ENCODE results near the gene TREML1.

- TF ChIP-seq EP300 (IDR thresholded peaks at IDR 0.05): no peak
- TF ChIP-seq, protein P1, sequence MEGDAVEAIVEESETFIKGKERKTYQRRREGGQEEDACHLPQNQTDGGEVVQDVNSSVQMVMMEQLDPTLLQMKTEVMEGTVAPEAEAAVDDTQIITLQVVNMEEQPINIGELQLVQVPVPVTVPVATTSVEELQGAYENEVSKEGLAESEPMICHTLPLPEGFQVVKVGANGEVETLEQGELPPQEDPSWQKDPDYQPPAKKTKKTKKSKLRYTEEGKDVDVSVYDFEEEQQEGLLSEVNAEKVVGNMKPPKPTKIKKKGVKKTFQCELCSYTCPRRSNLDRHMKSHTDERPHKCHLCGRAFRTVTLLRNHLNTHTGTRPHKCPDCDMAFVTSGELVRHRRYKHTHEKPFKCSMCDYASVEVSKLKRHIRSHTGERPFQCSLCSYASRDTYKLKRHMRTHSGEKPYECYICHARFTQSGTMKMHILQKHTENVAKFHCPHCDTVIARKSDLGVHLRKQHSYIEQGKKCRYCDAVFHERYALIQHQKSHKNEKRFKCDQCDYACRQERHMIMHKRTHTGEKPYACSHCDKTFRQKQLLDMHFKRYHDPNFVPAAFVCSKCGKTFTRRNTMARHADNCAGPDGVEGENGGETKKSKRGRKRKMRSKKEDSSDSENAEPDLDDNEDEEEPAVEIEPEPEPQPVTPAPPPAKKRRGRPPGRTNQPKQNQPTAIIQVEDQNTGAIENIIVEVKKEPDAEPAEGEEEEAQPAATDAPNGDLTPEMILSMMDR (IDR thresholded peaks at IDR 0.05): no peak
- no peak for TF ChIP-seq POLR2A (IDR thresholded peaks at IDR 0.05)
Observed at GRCh38 chr6:41111017-41111416, 43.1 kb downstream of the TREML1 start.
